H1 (cell line): ENCODE results near the gene MDM1.

Experiments used
- CTCF ChIP-seq, 3 experiments: IDR thresholded peaks; 1 replicate in 2 of 3; 2 replicates in 1 of 3; pipeline versions ENCODE4 v1.5.1 to v1.6.1; 2011; ENCODE audit warnings: low read length in 3 of 3, mild to moderate bottlenecking in 3 of 3, inconsistent platforms in 2 of 3, low read depth in 1 of 3, moderate library complexity in 1 of 3; ENCODE audit not compliant: insufficient read depth in 1 of 3; ENCODE audit errors: control extremely low read depth in 1 of 3
- MAFK ChIP-seq: IDR thresholded peaks from 2 replicates; pipeline ENCODE4 v1.6.1; 2012; ENCODE audit warnings: low read depth, mild to moderate bottlenecking, improper control_type of control experiment, low read length
- POLR2A ChIP-seq, 2 experiments: IDR thresholded peaks; 1 replicate in 1 of 2; 2 replicates in 1 of 2; pipeline ENCODE4 v1.6.1; 2011; ENCODE audit warnings: low read depth in 2 of 2, low read length in 2 of 2, mild to moderate bottlenecking in 2 of 2; ENCODE audit errors: control extremely low read depth in 1 of 2
- POLR2AphosphoS5 ChIP-seq: IDR thresholded peaks from 2 replicates; pipeline ENCODE4 v1.6.1; 2011; ENCODE audit warnings: low read depth, low read length
- SIN3A ChIP-seq, 2 experiments: IDR thresholded peaks in 1 of 2; conservative IDR thresholded peaks in 1 of 2; 2 replicates each; pipeline ENCODE4 v1.6.1; 2011 to 2012; ENCODE audit warnings: low read length in 2 of 2, improper control_type of control experiment in 1 of 2, low read depth in 1 of 2, mild to moderate bottlenecking in 1 of 2
- SUZ12 ChIP-seq: fragments of 200-600 bp; sonication (generic); IDR thresholded peaks from 2 replicates; pipeline ENCODE4 v1.6.1; 2012; ENCODE audit warnings: mild to moderate bottlenecking, inconsistent platforms, low read length, moderate library complexity, mixed read lengths
- TCF12 ChIP-seq: IDR thresholded peaks from 2 replicates; pipeline ENCODE4 v1.6.1; 2011; ENCODE audit warnings: low read depth, mild to moderate bottlenecking, low read length

GRCh38 chr12:68267892-68268396 is 64.2 kb downstream of the MDM1 start:
- TF ChIP-seq POLR2A (IDR thresholded peaks at IDR 0.05; ENCODE audit: control extremely low read depth in 1 of 2, low read depth in 2 of 2, low read length in 2 of 2) (no peak), TCF12 (no peak), CTCF (IDR thresholded peaks at IDR 0.05; ENCODE audit: control extremely low read depth in 1 of 3, insufficient read depth in 1 of 3, low read depth in 1 of 3, low read length in 3 of 3) (no peak), SIN3A (conservative IDR thresholded peaks at IDR 0.05 in 1 of 2, IDR thresholded peaks at IDR 0.05 in 1 of 2; ENCODE audit: low read depth in 1 of 2, low read length in 2 of 2) (no peak), POLR2AphosphoS5 (no peak), SUZ12 (no peak), MAFK (no peak)
